Panc1 (cell line): ENCODE measurements around the gene RAP1GAP. TPM values are rescaled to one million over a fixed set of nuclear protein-coding genes. Genes with fewer than 3 reads are reported as not detected.

Source experiments
- ATAC-seq: fragments of 200-7000 bp; cut with Tn5 transposase; 2 replicates; pipeline ENCODE4 v1.9.1; 2020; ENCODE audit warnings: mild to moderate bottlenecking, moderate library complexity
- BruUV-seq: library from RNA; stranded (reverse); fragments of 400-500 nt; replicated peaks from 2 replicates; lab custom pipeline; 2021; lab: Mats Ljungman, UMichigan
- CTCF ChIA-PET: fragments of 300-600 bp; sonication (Branson Sonifier 250); formaldehyde crosslinking; loops from one replicate; lab custom pipeline; 2022; ENCODE audit warnings: antibody characterized with exemption; lab: Charles Lee
- POLR2A ChIA-PET: fragments of 300-600 bp; sonication (Branson Sonifier 250); formaldehyde crosslinking; loops from one replicate; lab custom pipeline; 2022; ENCODE audit warnings: antibody characterized with exemption; lab: Charles Lee
- DNase-seq: peaks from one replicate; pipeline ENCODE4 v3.0.0-alpha.2; 2010; ENCODE audit warnings: low read depth, low spot score
- H3K27ac ChIP-seq: 2 replicates; pipeline ENCODE4 v1.5.1; 2011; ENCODE audit warnings: mild to moderate bottlenecking, low read length, inconsistent platforms
- H3K27me3 ChIP-seq: fragments of 200-500 bp; sonication (Bioruptor generic); 2 replicates; pipeline ENCODE4 v1.6.0; 2014; ENCODE audit warnings: low read length, inconsistent platforms; ENCODE audit not compliant: control insufficient read depth, insufficient read depth
- H3K36me3 ChIP-seq: fragments of 200-500 bp; sonication (Bioruptor generic); 2 replicates; pipeline ENCODE4 v1.5.1; 2014; ENCODE audit warnings: inconsistent platforms, mild to moderate bottlenecking, low read length, moderate library complexity; ENCODE audit not compliant: control insufficient read depth, insufficient read depth
- H3K4me1 ChIP-seq: 2 replicates; pipeline ENCODE4 v1.5.1; 2011; ENCODE audit warnings: inconsistent platforms, mild to moderate bottlenecking, low read length, moderate library complexity; ENCODE audit not compliant: control insufficient read depth, insufficient read depth
- H3K4me3 ChIP-seq, 2 experiments: 2 replicates each; pipeline ENCODE4 v1.5.1; 2011 to 2012; ENCODE audit warnings: low read depth in 2 of 2, low read length in 2 of 2, mild to moderate bottlenecking in 2 of 2, inconsistent platforms in 1 of 2, moderate library complexity in 1 of 2
- H3K9me3 ChIP-seq: fragments of 200-500 bp; sonication (Bioruptor generic); 2 replicates; pipeline ENCODE4 v1.5.1; 2014; ENCODE audit warnings: low read depth, mild to moderate bottlenecking, inconsistent platforms, low read length, moderate library complexity; ENCODE audit not compliant: control insufficient read depth, insufficient read depth
- CTCF ChIP-seq: fragments of 450-650 bp; IDR thresholded peaks from 2 replicates; pipeline ENCODE4 v1.5.1; 2017; ENCODE audit warnings: mild to moderate bottlenecking
- POLR2AphosphoS5 ChIP-seq: IDR thresholded peaks from 2 replicates; pipeline ENCODE4 v1.6.1; 2012; ENCODE audit warnings: mild to moderate bottlenecking, low read depth, low read length, moderate library complexity
- SIN3A ChIP-seq: IDR thresholded peaks from 2 replicates; pipeline ENCODE4 v1.6.1; 2012; ENCODE audit warnings: low read depth, mild to moderate bottlenecking, low read length, moderate library complexity, borderline replicate concordance; ENCODE audit not compliant: insufficient read depth
- TCF7L2 ChIP-seq: IDR thresholded peaks from 2 replicates; pipeline ENCODE4 v1.6.1; 2011; ENCODE audit warnings: mild to moderate bottlenecking, low read depth, low read length, inconsistent platforms
- in situ Hi-C: cut with HindIII; loops from 2 replicates; pipeline ENCODE4 v1.10.0; 2016; ENCODE audit warnings: low sequenced_read_pairs, low pct_unique_long_range_greater_than_20kb
- intact Hi-C: fragments of 100-400 bp; cut with micrococcal nuclease; formaldehyde crosslinking; loops from one replicate; pipeline ENCODE4 v1.10.0; 2022; ENCODE audit not compliant: unreplicated experiment
- total RNA-seq: library from RNA; stranded (reverse); gene quantifications from one replicate; pipeline ENCODE4 v1.2.1, GENCODE V29; 2021; ENCODE audit not compliant: unreplicated experiment
- TF ChIP-seq, protein P1 (sequence below), 2 experiments: IDR thresholded peaks; 2 replicates each; pipeline ENCODE4 v1.6.1; 2011 to 2012; ENCODE audit warnings: low read depth in 2 of 2, control low read depth in 1 of 2, low read length in 1 of 2, mild to moderate bottlenecking in 1 of 2, moderate library complexity in 1 of 2; ENCODE audit not compliant: insufficient read depth in 1 of 2

The RAP1GAP gene
- total RNA-seq, 1 experiment from 2014 or later: 4.6 TPM

DNA sequence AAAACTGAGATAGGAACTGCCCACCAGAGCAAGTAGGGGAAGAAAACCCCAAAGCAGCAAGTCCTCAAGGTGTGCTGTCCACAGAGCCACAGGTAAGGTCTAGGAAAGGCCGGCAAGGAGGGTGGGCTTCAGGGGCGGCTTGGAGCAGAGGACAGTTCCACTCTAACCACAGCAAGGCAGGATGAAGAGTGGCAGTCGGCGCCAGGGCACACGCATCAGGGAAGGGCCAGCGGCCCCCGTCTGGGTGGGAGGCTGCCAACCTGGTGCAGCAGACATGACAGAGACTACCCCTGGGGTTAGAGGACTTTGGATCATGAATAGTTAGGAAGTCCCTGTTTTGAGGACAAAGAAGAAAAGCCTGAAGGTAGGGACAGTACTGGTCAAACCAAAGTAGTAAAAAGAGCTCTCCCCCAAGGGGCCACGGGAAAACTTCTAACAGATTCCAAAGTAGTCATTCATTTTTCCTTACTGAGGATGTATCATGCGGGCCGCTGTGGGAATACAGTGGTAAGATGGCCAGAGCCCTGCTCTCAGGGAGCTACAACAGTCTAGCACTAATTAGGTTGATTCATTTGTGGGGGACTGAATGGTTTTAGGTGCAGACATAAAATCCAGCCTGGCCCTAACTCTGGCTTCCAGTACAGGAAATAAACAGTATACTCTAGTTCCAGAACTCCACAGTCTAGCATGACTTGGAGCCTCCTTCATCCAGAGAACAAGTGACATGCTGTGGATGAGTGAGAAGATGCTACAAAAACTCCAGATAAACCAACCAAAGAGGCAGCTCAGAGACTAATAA lies 3.5 kb upstream of the RAP1GAP start:
- TF ChIP-seq, protein P1, sequence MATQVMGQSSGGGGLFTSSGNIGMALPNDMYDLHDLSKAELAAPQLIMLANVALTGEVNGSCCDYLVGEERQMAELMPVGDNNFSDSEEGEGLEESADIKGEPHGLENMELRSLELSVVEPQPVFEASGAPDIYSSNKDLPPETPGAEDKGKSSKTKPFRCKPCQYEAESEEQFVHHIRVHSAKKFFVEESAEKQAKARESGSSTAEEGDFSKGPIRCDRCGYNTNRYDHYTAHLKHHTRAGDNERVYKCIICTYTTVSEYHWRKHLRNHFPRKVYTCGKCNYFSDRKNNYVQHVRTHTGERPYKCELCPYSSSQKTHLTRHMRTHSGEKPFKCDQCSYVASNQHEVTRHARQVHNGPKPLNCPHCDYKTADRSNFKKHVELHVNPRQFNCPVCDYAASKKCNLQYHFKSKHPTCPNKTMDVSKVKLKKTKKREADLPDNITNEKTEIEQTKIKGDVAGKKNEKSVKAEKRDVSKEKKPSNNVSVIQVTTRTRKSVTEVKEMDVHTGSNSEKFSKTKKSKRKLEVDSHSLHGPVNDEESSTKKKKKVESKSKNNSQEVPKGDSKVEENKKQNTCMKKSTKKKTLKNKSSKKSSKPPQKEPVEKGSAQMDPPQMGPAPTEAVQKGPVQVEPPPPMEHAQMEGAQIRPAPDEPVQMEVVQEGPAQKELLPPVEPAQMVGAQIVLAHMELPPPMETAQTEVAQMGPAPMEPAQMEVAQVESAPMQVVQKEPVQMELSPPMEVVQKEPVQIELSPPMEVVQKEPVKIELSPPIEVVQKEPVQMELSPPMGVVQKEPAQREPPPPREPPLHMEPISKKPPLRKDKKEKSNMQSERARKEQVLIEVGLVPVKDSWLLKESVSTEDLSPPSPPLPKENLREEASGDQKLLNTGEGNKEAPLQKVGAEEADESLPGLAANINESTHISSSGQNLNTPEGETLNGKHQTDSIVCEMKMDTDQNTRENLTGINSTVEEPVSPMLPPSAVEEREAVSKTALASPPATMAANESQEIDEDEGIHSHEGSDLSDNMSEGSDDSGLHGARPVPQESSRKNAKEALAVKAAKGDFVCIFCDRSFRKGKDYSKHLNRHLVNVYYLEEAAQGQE (IDR thresholded peaks at IDR 0.05; ENCODE audit: insufficient read depth in 1 of 2, low read depth in 2 of 2, low read length in 1 of 2): no peak
- no peak for TF ChIP-seq TCF7L2
- no peak for TF ChIP-seq SIN3A
- TF ChIP-seq CTCF: no peak
- TF ChIP-seq POLR2AphosphoS5: no peak
- no peak for DNase-seq
- Histone ChIP-seq H3K36me3 (no peaks in the 10 kb centered on the region), H3K27me3 (no peaks in the 10 kb centered on the region), H3K4me3 (no peak overlapping the region), H3K4me1 (peaks cover 15% of the 10 kb centered on the region), H3K9me3 (no peaks in the 10 kb centered on the region), H3K27ac (no peak overlapping the region)
- POLR2A ChIA-PET: no interaction called here
- no peak; the same call in 1 of the 2 replicates for ATAC-seq
- CTCF ChIA-PET: no interaction called here
- in situ Hi-C loops: no loop called here
- BruUV-seq: no TSS peak
- intact Hi-C loops: no loop called here

GRCh38 chr1:21671915-21672314 lies 2.8 kb upstream of the RAP1GAP start:
- Histone ChIP-seq H3K27ac (no peak overlapping the region), H3K27me3 (no peaks in the 10 kb centered on the region), H3K36me3 (no peaks in the 10 kb centered on the region), H3K4me3 (no peak overlapping the region), H3K9me3 (no peaks in the 10 kb centered on the region), H3K4me1 (peaks cover 15% of the 10 kb centered on the region)
- TF ChIP-seq CTCF (no peak), SIN3A (no peak), POLR2AphosphoS5 (no peak), TCF7L2 (no peak)
- TF ChIP-seq, protein P1 (IDR thresholded peaks at IDR 0.05; ENCODE audit: insufficient read depth in 1 of 2, low read depth in 2 of 2, low read length in 1 of 2): no peak
- POLR2A ChIA-PET: no interaction called here
- CTCF ChIA-PET: no interaction called here
- in situ Hi-C loops (no loop called here), intact Hi-C loops (no loop called here)
- no TSS peak for BruUV-seq
- no peak for ATAC-seq
- no peak for DNase-seq
